Caco-2 (cell line): ENCODE data around the gene NCAPD3. TPM values are rescaled to one million over a fixed set of nuclear protein-coding genes. Genes with fewer than 3 reads are reported as not detected.

ENCODE experiments used
- BruUV-seq: library from RNA; stranded (reverse); fragments of 400-500 nt; replicated peaks from 2 replicates; lab custom pipeline; 2021; lab: Mats Ljungman, UMichigan
- CTCF ChIA-PET: fragments of 300-600 bp; sonication (Branson Sonifier 250); formaldehyde crosslinking; loops from one replicate; lab custom pipeline; 2022; ENCODE audit warnings: antibody characterized with exemption; lab: Charles Lee
- POLR2A ChIA-PET: fragments of 300-600 bp; sonication (Branson Sonifier 250); formaldehyde crosslinking; loops from one replicate; lab custom pipeline; 2022; ENCODE audit warnings: antibody characterized with exemption; lab: Charles Lee
- DNase-seq, 2 experiments: peaks; one replicate each; pipeline versions ENCODE4 v3.0.0 to v3.0.0-alpha.2; 2020 to 2022
- H3K27me3 ChIP-seq: replicated peaks from 2 replicates; pipeline ENCODE4 v1.6.0; 2011; ENCODE audit warnings: low read length; ENCODE audit not compliant: control insufficient read depth, insufficient read depth
- H3K36me3 ChIP-seq: 2 replicates; pipeline ENCODE4 v1.5.1; 2011; ENCODE audit warnings: low read length; ENCODE audit not compliant: control insufficient read depth, insufficient read depth
- H3K4me1 ChIP-seq: fragments of 250-450 bp; sonication (Bioruptor Pico); 2 replicates; pipeline ENCODE4 v1.5.1; 2020; ENCODE audit warnings: mild to moderate bottlenecking
- H3K4me3 ChIP-seq: 2 replicates; pipeline ENCODE4 v1.5.1; 2011; ENCODE audit warnings: low read depth, mild to moderate bottlenecking, control low read depth, low read length
- H3K9me3 ChIP-seq: fragments of 250-450 bp; sonication (Bioruptor Pico); 2 replicates; pipeline ENCODE4 v1.5.1; 2020; ENCODE audit warnings: mild to moderate bottlenecking, moderate library complexity
- H3K27ac Mint-ChIP-seq: one replicate; pipeline ENCODE4 v1.8.0; 2022; ENCODE audit warnings: mixed read lengths; ENCODE audit not compliant: unreplicated experiment
- H3K27me3 Mint-ChIP-seq: one replicate; pipeline ENCODE4 v1.8.0; 2022; ENCODE audit warnings: mixed read lengths; ENCODE audit not compliant: insufficient read depth, unreplicated experiment
- H3K36me3 Mint-ChIP-seq: one replicate; pipeline ENCODE4 v1.8.0; 2022; ENCODE audit warnings: mild to moderate bottlenecking, mixed read lengths; ENCODE audit not compliant: insufficient read depth, unreplicated experiment
- H3K4me1 Mint-ChIP-seq: one replicate; pipeline ENCODE4 v1.8.0; 2022; ENCODE audit warnings: low read depth, mixed read lengths; ENCODE audit not compliant: unreplicated experiment
- H3K4me3 Mint-ChIP-seq: one replicate; pipeline ENCODE4 v1.8.0; 2022; ENCODE audit warnings: mild to moderate bottlenecking, moderate library complexity, mixed read lengths; ENCODE audit not compliant: unreplicated experiment
- H3K9me3 Mint-ChIP-seq: one replicate; pipeline ENCODE4 v1.8.0; 2022; ENCODE audit warnings: mixed read lengths; ENCODE audit not compliant: unreplicated experiment
- intact Hi-C: fragments of 100-400 bp; cut with micrococcal nuclease; formaldehyde crosslinking; loops from one replicate; pipeline ENCODE4 v1.10.0; 2022; ENCODE audit not compliant: unreplicated experiment
- total RNA-seq: library from RNA; stranded (reverse); gene quantifications from 2 replicates; pipeline ENCODE4 v1.2.3, GENCODE V29; 2022
- TF ChIP-seq, protein P1 (sequence below), 2 experiments: fragments of 200-600 bp in 1 of 2; IDR thresholded peaks; 1 replicate in 1 of 2; 2 replicates in 1 of 2; pipeline versions ENCODE4 v1.5.1 to v1.8.0; 2011 to 2022; ENCODE audit warnings: antibody characterized with exemption in 1 of 2, control low read depth in 1 of 2, inconsistent platforms in 1 of 2, low read depth in 1 of 2, low read length in 1 of 2, mild to moderate bottlenecking in 1 of 2, moderate library complexity in 1 of 2; ENCODE audit not compliant: insufficient read depth in 1 of 2, severe bottlenecking in 1 of 2, unreplicated experiment in 1 of 2

Gene NCAPD3
- total RNA-seq, 1 experiment from 2014 or later = 108 TPM

DNA sequence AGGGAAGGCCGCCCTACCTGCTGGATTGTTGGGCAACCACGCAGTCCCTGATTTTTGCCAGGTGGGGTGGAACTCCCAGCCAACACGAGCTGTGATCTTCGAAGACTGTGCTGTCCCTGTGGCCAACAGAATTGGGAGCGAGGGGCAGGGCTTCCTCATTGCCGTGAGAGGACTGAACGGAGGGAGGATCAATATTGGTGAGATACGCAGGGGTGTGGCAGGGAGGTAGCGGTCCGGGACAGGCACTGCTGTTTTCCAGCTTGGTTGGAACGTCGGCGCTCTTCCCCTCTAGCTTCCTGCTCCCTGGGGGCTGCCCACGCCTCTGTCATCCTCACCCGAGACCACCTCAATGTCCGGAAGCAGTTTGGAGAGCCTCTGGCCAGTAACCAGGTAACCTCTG lies 37.2 kb upstream of the NCAPD3 start:
- no peaks in the 10 kb centered on the region for H3K9me3 Mint-ChIP-seq
- Histone ChIP-seq H3K36me3 (no peaks in the 10 kb centered on the region), H3K4me1 (no peaks in the 10 kb centered on the region), H3K4me3 (no peak overlapping the region), H3K27me3 (no peaks in the 10 kb centered on the region), H3K9me3 (no peaks in the 10 kb centered on the region)
- ChIA-PET CTCF (interaction anchor here (1.5 kb wide), 1 partner anchor 12 kb away, joined by 6 read pairs; no protein-coding TSS in a partner anchor), POLR2A (no interaction called here)
- DNase-seq = peak in 1 of 2 experiments; percentile 35
- no TSS peak for BruUV-seq
- H3K4me1 Mint-ChIP-seq = no peaks in the 10 kb centered on the region
- H3K27ac Mint-ChIP-seq = no peak overlapping the region
- no peaks in the 10 kb centered on the region for H3K27me3 Mint-ChIP-seq
- H3K36me3 Mint-ChIP-seq = no peaks in the 10 kb centered on the region
- no peak overlapping the region for H3K4me3 Mint-ChIP-seq
- TF ChIP-seq, protein P1, sequence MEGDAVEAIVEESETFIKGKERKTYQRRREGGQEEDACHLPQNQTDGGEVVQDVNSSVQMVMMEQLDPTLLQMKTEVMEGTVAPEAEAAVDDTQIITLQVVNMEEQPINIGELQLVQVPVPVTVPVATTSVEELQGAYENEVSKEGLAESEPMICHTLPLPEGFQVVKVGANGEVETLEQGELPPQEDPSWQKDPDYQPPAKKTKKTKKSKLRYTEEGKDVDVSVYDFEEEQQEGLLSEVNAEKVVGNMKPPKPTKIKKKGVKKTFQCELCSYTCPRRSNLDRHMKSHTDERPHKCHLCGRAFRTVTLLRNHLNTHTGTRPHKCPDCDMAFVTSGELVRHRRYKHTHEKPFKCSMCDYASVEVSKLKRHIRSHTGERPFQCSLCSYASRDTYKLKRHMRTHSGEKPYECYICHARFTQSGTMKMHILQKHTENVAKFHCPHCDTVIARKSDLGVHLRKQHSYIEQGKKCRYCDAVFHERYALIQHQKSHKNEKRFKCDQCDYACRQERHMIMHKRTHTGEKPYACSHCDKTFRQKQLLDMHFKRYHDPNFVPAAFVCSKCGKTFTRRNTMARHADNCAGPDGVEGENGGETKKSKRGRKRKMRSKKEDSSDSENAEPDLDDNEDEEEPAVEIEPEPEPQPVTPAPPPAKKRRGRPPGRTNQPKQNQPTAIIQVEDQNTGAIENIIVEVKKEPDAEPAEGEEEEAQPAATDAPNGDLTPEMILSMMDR (IDR thresholded peaks at IDR 0.05; ENCODE audit: insufficient read depth in 1 of 2, low read depth in 1 of 2, low read length in 1 of 2, severe bottlenecking in 1 of 2, unreplicated experiment in 1 of 2) = no peak
- intact Hi-C loops = loop anchor here (10.0 kb wide), 1 partner anchor 604 kb away; no protein-coding TSS in a partner anchor

DNA sequence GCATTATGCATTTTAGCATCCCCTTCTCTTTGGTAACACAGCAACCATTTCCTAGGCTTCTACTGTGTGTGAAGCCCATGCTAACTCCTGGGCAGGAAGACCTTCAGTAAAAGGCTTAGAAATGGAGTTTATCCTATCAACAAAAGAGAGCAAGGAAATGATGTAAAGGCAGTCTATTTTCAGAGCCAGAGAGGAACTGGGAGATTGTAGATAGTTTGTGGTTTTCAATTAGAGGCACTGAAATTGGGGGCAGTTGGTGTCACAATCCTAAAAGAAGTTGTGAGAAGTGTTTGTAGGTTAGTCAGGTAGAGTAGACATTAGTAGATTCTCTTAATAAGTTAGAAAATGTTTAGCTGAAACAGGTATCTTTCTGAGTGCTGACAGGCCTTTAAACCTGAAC lies 36.7 kb upstream of the NCAPD3 start:
- no peak overlapping the region for H3K4me3 ChIP-seq
- intact Hi-C loops = loop anchor here (10.0 kb wide), 1 partner anchor 604 kb away; no protein-coding TSS in a partner anchor
- BruUV-seq = no TSS peak
- ChIA-PET CTCF (no interaction called here), POLR2A (no interaction called here)
- H3K9me3 ChIP-seq = no peaks in the 10 kb centered on the region
- no peaks in the 10 kb centered on the region for H3K27me3 Mint-ChIP-seq
- H3K9me3 Mint-ChIP-seq = no peaks in the 10 kb centered on the region
- H3K36me3 ChIP-seq = no peaks in the 10 kb centered on the region
- no peak overlapping the region for H3K27ac Mint-ChIP-seq
- TF ChIP-seq, protein P1 (IDR thresholded peaks at IDR 0.05; ENCODE audit: insufficient read depth in 1 of 2, low read depth in 1 of 2, low read length in 1 of 2, severe bottlenecking in 1 of 2, unreplicated experiment in 1 of 2) = no peak
- no peaks in the 10 kb centered on the region for H3K4me1 Mint-ChIP-seq
- no peaks in the 10 kb centered on the region for H3K27me3 ChIP-seq
- no peaks in the 10 kb centered on the region for H3K4me1 ChIP-seq
- DNase-seq = no peak
- no peak overlapping the region for H3K4me3 Mint-ChIP-seq
- no peaks in the 10 kb centered on the region for H3K36me3 Mint-ChIP-seq

DNA sequence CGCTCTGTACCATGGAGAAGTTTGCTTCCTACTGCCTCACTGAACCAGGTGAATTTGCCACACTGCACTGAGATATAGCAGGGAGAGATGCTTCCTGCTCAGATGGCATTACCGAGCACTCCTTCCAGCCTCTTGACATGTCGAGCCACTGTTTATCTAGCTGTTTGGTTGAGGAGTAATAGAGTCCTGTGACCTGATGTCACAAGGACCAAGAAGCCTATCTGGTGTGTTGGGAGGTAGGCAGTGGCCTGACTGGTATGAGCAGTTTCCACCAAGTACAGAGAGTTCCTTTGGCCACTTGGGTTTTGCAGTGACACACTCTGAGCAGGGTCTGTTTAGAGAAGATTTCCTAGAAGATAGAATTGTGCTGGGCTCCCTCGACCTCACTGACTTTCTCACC lies 34.8 kb upstream of the NCAPD3 start:
- intact Hi-C loops = no loop called here
- TF ChIP-seq, protein P1 (IDR thresholded peaks at IDR 0.05; ENCODE audit: insufficient read depth in 1 of 2, low read depth in 1 of 2, low read length in 1 of 2, severe bottlenecking in 1 of 2, unreplicated experiment in 1 of 2) = no peak
- Mint-ChIP-seq H3K27ac (no peak overlapping the region), H3K27me3 (no peaks in the 10 kb centered on the region), H3K4me3 (no peak overlapping the region), H3K4me1 (no peaks in the 10 kb centered on the region), H3K9me3 (no peaks in the 10 kb centered on the region), H3K36me3 (peaks cover under 1% of the 10 kb centered on the region)
- Histone ChIP-seq H3K36me3 (no peaks in the 10 kb centered on the region), H3K27me3 (no peaks in the 10 kb centered on the region), H3K4me3 (no peak overlapping the region), H3K4me1 (0 out of 2 replicates have a peak, but pooled peaks cover 4% of the 10 kb centered on the region), H3K9me3 (no peaks in the 10 kb centered on the region)
- CTCF ChIA-PET = no interaction called here
- POLR2A ChIA-PET = no interaction called here
- DNase-seq = peak in 1 of 2 experiments; percentile 24
- BruUV-seq = no TSS peak
